Stimulated activated CD4-positive, alpha-beta T cell treated with anti-CD3 and anti-CD28 coated beads, Interleukin-1b, Interleukin-23, amount 100 ng/mL, for 4 hours (primary cell): ENCODE measurements around the gene ATG9A.

ENCODE experiments used
- DNase-seq, 2 donors: peaks; one replicate each; pipeline ENCODE4 v3.0.0-alpha.2; 2020; ENCODE audit warnings: low read depth in 2 of 2

ATG9A gene

GRCh38 chr2:219252900-219253752 lies 23.7 kb upstream of the ATG9A start, which contains the start of gene TUBA4B:
TUBA4B (plus strand) TSS chr2:219253243; CDS start chr2:219253408, 165 bp downstream.
- peak in 1 of 2 donors; percentile 30 for DNase-seq

GRCh38 chr2:219252570-219252899 lies 23.1 kb upstream of the ATG9A start:
- peak in 1 of 2 donors; percentile 33 for DNase-seq

GRCh38 chr2:219252084-219252483 lies 22.6 kb upstream of the ATG9A start:
- DNase-seq, result no peak

GRCh38 chr2:219251656-219252055 lies 22.2 kb upstream of the ATG9A start:
- DNase-seq, result no peak

- DNase-seq, result no peak
These were observed 20.8 kb upstream of the ATG9A start for GRCh38 chr2:219250049-219250781.

- peak in 1 of 2 donors; percentile 8 for DNase-seq
These were observed 20.0 kb upstream of the ATG9A start for GRCh38 chr2:219249203-219249980.

- DNase-seq, result no peak
These were observed 19.4 kb upstream of the ATG9A start for GRCh38 chr2:219248845-219249202.

GRCh38 chr2:219247678-219248642 lies 18.5 kb upstream of the ATG9A start:
- DNase-seq, result peak; percentile 33 to 57

- DNase-seq, result no peak
These were observed 17.1 kb upstream of the ATG9A start for GRCh38 chr2:219246559-219246958.

GRCh38 chr2:219245899-219246230 lies 16.4 kb upstream of the ATG9A start:
- DNase-seq, result no peak

- peak; percentile 78 to 86 for DNase-seq
These were observed 15.9 kb upstream of the ATG9A start, which contains the start of the genes GLB1L and STK16 for GRCh38 chr2:219245148-219245898. GLB1L (minus strand) TSS chr2:219245444; CDS start chr2:219243573, 1,871 bp downstream. STK16 (plus strand) TSS chr2:219245479; CDS start chr2:219246000, 521 bp downstream.

- DNase-seq, result no peak
These were observed 15.3 kb upstream of the ATG9A start for GRCh38 chr2:219244789-219245147.

- DNase-seq, result no peak
These were observed 13.9 kb upstream of the ATG9A start for GRCh38 chr2:219243291-219243761.

GRCh38 chr2:219234331-219234730 lies 4.9 kb upstream of the ATG9A start:
- DNase-seq, result no peak

- DNase-seq, result peak in 1 of 2 donors; percentile 30
These were observed 664 bp upstream of the ATG9A start for GRCh38 chr2:219230059-219230540.

- no peak for DNase-seq
These were observed 528 bp downstream of the ATG9A start for GRCh38 chr2:219228911-219229304.

GRCh38 chr2:219228041-219228910 lies 1.2 kb downstream of the ATG9A start:
- DNase-seq, result no peak

GRCh38 chr2:219225350-219225749 lies 4.1 kb downstream of the ATG9A start:
- DNase-seq, result no peak
